Neural progenitor cell (in vitro differentiated cells): ENCODE data around the gene GPD2. TPM values are rescaled to one million over a fixed set of nuclear protein-coding genes. Genes with fewer than 3 reads are reported as not detected.

Experiments
- DNase-seq: peaks from one replicate; pipeline ENCODE4 v3.0.0-alpha.2; 2016; ENCODE audit warnings: low spot score
- H2AFZ ChIP-seq: fragments of 200-600 bp; sonication (generic); replicated peaks from 2 replicates; pipeline ENCODE4 v1.6.1; 2016; ENCODE audit warnings: antibody characterized with exemption
- H3F3A ChIP-seq: fragments of 200-600 bp; sonication (generic); 2 replicates; pipeline ENCODE4 v1.6.1; 2016; ENCODE audit warnings: antibody characterized with exemption, low read depth
- H3K27ac ChIP-seq: fragments of 200-600 bp; sonication (generic); 2 replicates; pipeline ENCODE4 v1.5.1; 2016; ENCODE audit warnings: mild to moderate bottlenecking
- H3K27me3 ChIP-seq: fragments of 200-600 bp; sonication (generic); 2 replicates; pipeline ENCODE4 v1.6.1; 2016; ENCODE audit warnings: mild to moderate bottlenecking, moderate library complexity
- H3K36me3 ChIP-seq: fragments of 200-600 bp; sonication (generic); 2 replicates; pipeline ENCODE4 v1.5.1; 2016
- H3K4me1 ChIP-seq: fragments of 200-600 bp; sonication (generic); 2 replicates; pipeline ENCODE4 v1.6.1; 2016; ENCODE audit warnings: mixed run types
- H3K4me2 ChIP-seq: fragments of 200-600 bp; sonication (generic); 2 replicates; pipeline ENCODE4 v1.6.1; 2016
- H3K4me3 ChIP-seq: fragments of 200-600 bp; sonication (generic); 2 replicates; pipeline ENCODE4 v1.5.1; 2016
- H3K79me2 ChIP-seq: fragments of 200-600 bp; sonication (generic); 2 replicates; pipeline ENCODE4 v1.6.1; 2016; ENCODE audit warnings: low read depth
- H3K9ac ChIP-seq: fragments of 200-600 bp; sonication (generic); 2 replicates; pipeline ENCODE4 v1.6.1; 2016
- H3K9me3 ChIP-seq: fragments of 200-600 bp; sonication (generic); 2 replicates; pipeline ENCODE4 v1.5.1; 2016; ENCODE audit warnings: low read depth
- H4K20me1 ChIP-seq: fragments of 200-600 bp; sonication (generic); 2 replicates; pipeline ENCODE4 v1.6.1; 2016; ENCODE audit warnings: low read depth
- H3K27ac Mint-ChIP-seq: 3 replicates; pipeline ENCODE4 v1.8.0; 2021; ENCODE audit warnings: mixed read lengths
- H3K27me3 Mint-ChIP-seq: 2 replicates; pipeline ENCODE4 v1.8.0; 2022; ENCODE audit warnings: low read depth, mild to moderate bottlenecking, inconsistent platforms, moderate library complexity, mixed read lengths; ENCODE audit not compliant: insufficient read depth
- H3K36me3 Mint-ChIP-seq: 3 replicates; pipeline ENCODE4 v1.8.0; 2021; ENCODE audit warnings: mixed read lengths
- H3K4me1 Mint-ChIP-seq: 3 replicates; pipeline ENCODE4 v1.8.0; 2021; ENCODE audit warnings: mixed read lengths
- H3K4me3 Mint-ChIP-seq: 3 replicates; pipeline ENCODE4 v1.8.0; 2021; ENCODE audit warnings: mild to moderate bottlenecking, moderate library complexity, mixed read lengths
- H3K9me3 Mint-ChIP-seq: 3 replicates; pipeline ENCODE4 v1.8.0; 2020; ENCODE audit warnings: mixed read lengths
- EZH2 ChIP-seq: fragments of 200-600 bp; sonication (generic); IDR thresholded peaks from 2 replicates; pipeline ENCODE4 v1.6.1; 2017; ENCODE audit warnings: antibody characterized with exemption, mild to moderate bottlenecking, moderate library complexity
- EZH2phosphoT487 ChIP-seq: fragments of 200-600 bp; sonication (generic); IDR thresholded peaks from 2 replicates; pipeline ENCODE4 v1.6.1; 2017; ENCODE audit warnings: antibody characterized with exemption
- total RNA-seq: library from RNA; depleted of rRNA; stranded (reverse); fragments of >200 nt; gene quantifications from 2 replicates; pipeline ENCODE4 v1.2.3, GENCODE V29; 2015; ENCODE audit warnings: low replicate concordance
- TF ChIP-seq, protein P1 (sequence below): fragments of 200-600 bp; sonication (generic); IDR thresholded peaks from 2 replicates; pipeline ENCODE4 v1.5.1; 2017; ENCODE audit warnings: antibody characterized with exemption, mild to moderate bottlenecking

GPD2 gene
- total RNA-seq, 1 donor from 2014 or later, result 176 TPM

DNA sequence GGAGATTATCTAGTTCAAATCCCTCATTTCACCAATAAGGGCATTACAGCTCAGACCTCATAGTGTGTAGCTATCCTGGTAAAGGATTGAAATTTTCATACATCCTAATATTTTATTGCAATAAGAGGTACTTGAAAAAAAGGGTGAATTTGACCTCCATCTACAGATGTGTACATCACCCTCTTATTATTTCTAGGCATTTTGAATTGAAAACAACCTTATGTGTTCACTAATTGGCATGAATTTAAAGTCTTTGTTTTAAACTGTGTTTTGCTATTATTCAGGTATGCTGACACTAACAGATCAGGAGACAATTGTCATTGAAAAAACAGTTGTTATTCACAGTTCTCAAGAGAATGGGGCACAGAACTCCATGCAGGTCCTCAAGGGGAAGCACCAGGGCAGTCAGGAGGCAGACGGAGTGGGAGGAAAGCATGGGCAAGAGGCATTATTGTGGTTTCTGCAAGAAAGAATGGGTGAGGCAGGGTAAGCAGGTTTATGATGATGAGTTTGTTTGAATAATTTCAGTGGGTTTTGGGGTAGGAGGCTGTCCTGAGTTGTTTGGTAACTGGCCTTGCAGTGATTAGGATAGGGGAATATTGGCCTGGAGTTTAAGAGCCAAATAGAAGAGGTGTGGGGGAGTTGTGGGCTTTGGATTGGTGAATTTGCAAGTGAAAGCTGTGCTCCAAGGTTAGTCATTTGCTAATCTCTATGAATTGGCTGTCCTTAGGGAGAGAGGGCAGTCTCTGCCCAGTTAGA is 194.6 kb downstream of the GPD2 start:
- TF ChIP-seq, protein P1, sequence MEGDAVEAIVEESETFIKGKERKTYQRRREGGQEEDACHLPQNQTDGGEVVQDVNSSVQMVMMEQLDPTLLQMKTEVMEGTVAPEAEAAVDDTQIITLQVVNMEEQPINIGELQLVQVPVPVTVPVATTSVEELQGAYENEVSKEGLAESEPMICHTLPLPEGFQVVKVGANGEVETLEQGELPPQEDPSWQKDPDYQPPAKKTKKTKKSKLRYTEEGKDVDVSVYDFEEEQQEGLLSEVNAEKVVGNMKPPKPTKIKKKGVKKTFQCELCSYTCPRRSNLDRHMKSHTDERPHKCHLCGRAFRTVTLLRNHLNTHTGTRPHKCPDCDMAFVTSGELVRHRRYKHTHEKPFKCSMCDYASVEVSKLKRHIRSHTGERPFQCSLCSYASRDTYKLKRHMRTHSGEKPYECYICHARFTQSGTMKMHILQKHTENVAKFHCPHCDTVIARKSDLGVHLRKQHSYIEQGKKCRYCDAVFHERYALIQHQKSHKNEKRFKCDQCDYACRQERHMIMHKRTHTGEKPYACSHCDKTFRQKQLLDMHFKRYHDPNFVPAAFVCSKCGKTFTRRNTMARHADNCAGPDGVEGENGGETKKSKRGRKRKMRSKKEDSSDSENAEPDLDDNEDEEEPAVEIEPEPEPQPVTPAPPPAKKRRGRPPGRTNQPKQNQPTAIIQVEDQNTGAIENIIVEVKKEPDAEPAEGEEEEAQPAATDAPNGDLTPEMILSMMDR, result no peak
- TF ChIP-seq EZH2, result no peak
- no peak for TF ChIP-seq EZH2phosphoT487
- no peak for DNase-seq
- Histone ChIP-seq H3K9me3 (no peaks in the 10 kb centered on the region), H3F3A (peaks cover 11% of the 10 kb centered on the region), H3K27ac (no peak overlapping the region), H3K4me2 (no peak overlapping the region), H3K4me3 (no peak overlapping the region), H4K20me1 (no peaks in the 10 kb centered on the region), H2AFZ (peak overlapping the region; percentile 92), H3K4me1 (peaks cover 13% of the 10 kb centered on the region), H3K79me2 (no peaks in the 10 kb centered on the region), H3K9ac (no peak overlapping the region), H3K27me3 (no peaks in the 10 kb centered on the region), H3K36me3 (no peaks in the 10 kb centered on the region)
- no peaks in the 10 kb centered on the region for H3K36me3 Mint-ChIP-seq
- H3K27me3 Mint-ChIP-seq, result no peaks in the 10 kb centered on the region
- no peaks in the 10 kb centered on the region for H3K9me3 Mint-ChIP-seq
- H3K4me3 Mint-ChIP-seq, result no peak overlapping the region
- no peak overlapping the region for H3K27ac Mint-ChIP-seq
- H3K4me1 Mint-ChIP-seq, result peaks cover 9% of the 10 kb centered on the region

DNA sequence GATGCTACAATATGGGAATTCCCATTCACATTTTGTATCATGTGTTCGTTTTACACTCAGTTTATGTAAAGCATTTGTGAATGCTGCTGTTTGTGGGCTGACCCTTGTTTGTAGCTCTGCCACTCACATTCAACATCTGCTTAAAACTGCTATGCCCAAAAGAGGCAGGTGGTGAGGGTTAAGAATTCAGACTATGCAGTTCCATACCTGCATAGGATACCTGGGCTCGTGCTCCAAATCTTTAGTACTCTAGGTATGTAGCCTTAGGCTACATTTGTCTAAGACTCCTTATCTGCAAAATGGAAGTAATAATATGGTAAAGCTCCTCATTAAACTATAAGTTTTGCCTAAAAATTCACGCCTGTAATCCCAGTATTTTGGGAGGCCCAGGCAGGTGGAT is 199.5 kb downstream of the GPD2 start:
- H3K36me3 ChIP-seq, result no peaks in the 10 kb centered on the region
- H3K9me3 ChIP-seq, result no peaks in the 10 kb centered on the region
- H4K20me1 ChIP-seq, result no peaks in the 10 kb centered on the region
- H2AFZ ChIP-seq, result no peak overlapping the region
- H3F3A ChIP-seq, result peaks cover 9% of the 10 kb centered on the region
- Mint-ChIP-seq H3K9me3 (peaks cover 4% of the 10 kb centered on the region), H3K36me3 (no peaks in the 10 kb centered on the region), H3K27me3 (peaks cover 3% of the 10 kb centered on the region), H3K27ac (no peak overlapping the region), H3K4me3 (no peak overlapping the region), H3K4me1 (peaks cover 12% of the 10 kb centered on the region)
- H3K4me2 ChIP-seq, result no peak overlapping the region
- H3K79me2 ChIP-seq, result no peaks in the 10 kb centered on the region
- H3K4me3 ChIP-seq, result no peak overlapping the region
- TF ChIP-seq EZH2phosphoT487 (no peak), EZH2 (no peak)
- TF ChIP-seq, protein P1, result no peak
- no peaks in the 10 kb centered on the region for H3K27me3 ChIP-seq
- H3K27ac ChIP-seq, result no peak overlapping the region
- peaks cover 20% of the 10 kb centered on the region for H3K4me1 ChIP-seq
- no peak for DNase-seq
- no peak overlapping the region for H3K9ac ChIP-seq

Other genes starting within 250 kb of the GPD2 start
- gene NR4A2, start 103.7 kb upstream of the GPD2 start, total RNA-seq, result 0.37 and 0.56 TPM in 2 replicates